BLaER1 (cell line): Measurements from ENCODE around the gene CACNA1H.

ENCODE experiments used
- H3K27ac ChIP-seq: shearing (Covaris generic); formaldehyde crosslinking; 2 replicates; pipeline ENCODE4 v1.8.1; 2022
- H3K27me3 ChIP-seq: shearing (Covaris generic); formaldehyde crosslinking; 2 replicates; pipeline ENCODE4 v1.8.1; 2022
- H3K36me3 ChIP-seq: shearing (Covaris generic); formaldehyde crosslinking; 2 replicates; pipeline ENCODE4 v1.8.1; 2022
- H3K4me1 ChIP-seq: shearing (Covaris generic); formaldehyde crosslinking; 2 replicates; pipeline ENCODE4 v1.8.1; 2022
- H3K4me2 ChIP-seq: shearing (Covaris generic); formaldehyde crosslinking; 2 replicates; pipeline ENCODE4 v1.8.1; 2022
- H3K4me3 ChIP-seq: shearing (Covaris generic); formaldehyde crosslinking; 2 replicates; pipeline ENCODE4 v1.8.1; 2022
- H3K9ac ChIP-seq: shearing (Covaris generic); formaldehyde crosslinking; 2 replicates; pipeline ENCODE4 v1.8.1; 2022
- H3K9me3 ChIP-seq: shearing (Covaris generic); formaldehyde crosslinking; 2 replicates; pipeline ENCODE4 v1.8.1; 2022
- H4K20me1 ChIP-seq: shearing (Covaris generic); formaldehyde crosslinking; 2 replicates; pipeline ENCODE4 v1.8.1; 2022
- Cebpa-rat ChIP-seq: shearing (Covaris generic); IDR thresholded peaks from 2 replicates; pipeline ENCODE4 v1.8.1; 2022

Gene CACNA1H

DNA sequence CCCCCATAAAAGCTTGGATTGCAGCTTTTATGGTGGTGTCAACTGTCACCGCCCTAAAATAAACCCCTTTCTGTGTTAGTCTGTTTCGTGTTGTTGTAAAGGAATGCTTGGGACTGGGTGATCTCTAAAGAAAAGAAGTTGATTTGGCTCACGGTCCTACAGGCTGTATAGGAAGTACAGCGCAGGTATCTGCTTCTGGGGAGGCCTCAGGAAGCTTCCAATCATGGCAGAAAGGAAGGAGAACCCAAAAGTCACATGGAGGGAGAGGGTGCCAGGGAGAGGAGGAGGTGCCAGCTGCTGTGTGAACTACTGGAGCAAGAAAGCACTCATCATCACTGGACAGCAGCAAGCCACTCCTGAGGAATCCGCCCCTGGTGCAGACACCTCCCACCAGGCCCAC is 5.9 kb upstream of the CACNA1H start:
- Histone ChIP-seq H3K9me3 (no peaks in the 10 kb centered on the region), H3K4me3 (no peak overlapping the region), H3K9ac (no peak overlapping the region), H3K27me3 (no peaks in the 10 kb centered on the region), H3K27ac (no peak overlapping the region; the same call in 1 of the 2 replicates), H3K36me3 (no peaks in the 10 kb centered on the region), H3K4me2 (peak overlapping the region; percentile 89), H3K4me1 (peaks cover 86% of the 10 kb centered on the region), H4K20me1 (no peaks in the 10 kb centered on the region)
- no peak for TF ChIP-seq Cebpa-rat

DNA sequence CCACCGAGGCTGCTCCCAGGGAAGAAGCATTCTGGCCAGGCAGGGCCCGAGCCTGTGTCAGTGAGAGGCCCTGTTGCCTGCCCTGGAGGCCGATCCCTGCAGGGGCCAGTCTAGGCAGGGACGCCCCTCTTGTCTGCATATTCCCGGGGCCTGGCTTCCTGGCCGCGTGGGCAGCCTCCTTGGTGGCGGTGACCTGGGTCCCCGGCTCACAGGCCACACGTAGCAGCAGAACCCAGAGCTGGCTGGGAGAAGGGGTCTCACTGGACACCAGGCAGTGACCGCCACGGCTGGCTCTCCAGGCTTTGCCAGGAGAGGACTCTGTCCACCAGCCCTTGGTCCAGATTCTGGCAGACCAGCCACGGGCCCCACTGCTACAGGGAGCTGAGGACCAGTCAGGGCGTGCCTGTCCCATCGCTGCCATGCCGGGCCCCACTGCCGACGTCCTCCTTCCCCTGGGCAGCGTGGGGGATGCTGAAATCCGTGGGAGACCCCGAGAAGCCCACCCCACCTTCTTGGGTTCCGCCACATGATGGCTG is 3.7 kb upstream of the CACNA1H start:
- no peaks in the 10 kb centered on the region for H3K36me3 ChIP-seq
- peaks cover 8% of the 10 kb centered on the region for H3K27me3 ChIP-seq
- H3K4me3 ChIP-seq: no peak overlapping the region
- no peak for TF ChIP-seq Cebpa-rat
- no peaks in the 10 kb centered on the region for H3K9me3 ChIP-seq
- peaks cover 72% of the 10 kb centered on the region for H3K4me1 ChIP-seq
- H3K9ac ChIP-seq: no peak overlapping the region
- peak overlapping the region; percentile 24; the same call in 1 of the 2 replicates for H3K4me2 ChIP-seq
- H4K20me1 ChIP-seq: peaks cover 2% of the 10 kb centered on the region
- H3K27ac ChIP-seq: 0 out of 2 replicates have a peak overlapping the region, but pooled peaks have one; percentile 26

DNA sequence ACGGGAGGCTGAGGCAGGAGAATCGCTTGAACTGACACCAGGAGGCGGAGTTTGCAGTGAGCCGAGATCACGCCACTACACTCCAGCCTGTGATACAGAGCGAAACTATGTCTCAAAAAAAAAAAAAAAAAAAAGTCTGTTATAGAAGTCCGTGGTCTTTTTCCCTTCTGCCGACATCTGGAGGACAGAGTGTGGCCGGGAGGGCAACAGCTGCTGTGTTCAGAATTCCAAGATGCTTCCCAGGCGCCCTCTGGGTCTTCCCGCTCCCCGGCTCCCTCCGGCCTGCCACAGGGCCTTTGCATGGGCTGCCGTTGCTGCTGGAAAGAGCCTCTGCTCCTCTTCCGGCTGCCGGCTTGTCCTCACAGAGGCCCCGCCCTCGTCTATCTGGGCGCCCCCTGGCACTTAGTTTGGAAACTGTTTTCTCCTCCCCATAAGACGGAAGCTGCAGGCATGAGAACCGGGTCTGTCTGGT is 2.4 kb upstream of the CACNA1H start:
- H3K27me3 ChIP-seq: peaks cover 22% of the 10 kb centered on the region
- peaks cover 72% of the 10 kb centered on the region for H3K4me1 ChIP-seq
- H3K27ac ChIP-seq: no peak overlapping the region
- peaks cover 16% of the 10 kb centered on the region for H4K20me1 ChIP-seq
- H3K36me3 ChIP-seq: no peaks in the 10 kb centered on the region
- TF ChIP-seq Cebpa-rat: no peak
- no peaks in the 10 kb centered on the region for H3K9me3 ChIP-seq
- no peak overlapping the region for H3K4me3 ChIP-seq
- H3K4me2 ChIP-seq: peak overlapping the region; percentile 99
- H3K9ac ChIP-seq: no peak overlapping the region; the same call in 1 of the 2 replicates

DNA sequence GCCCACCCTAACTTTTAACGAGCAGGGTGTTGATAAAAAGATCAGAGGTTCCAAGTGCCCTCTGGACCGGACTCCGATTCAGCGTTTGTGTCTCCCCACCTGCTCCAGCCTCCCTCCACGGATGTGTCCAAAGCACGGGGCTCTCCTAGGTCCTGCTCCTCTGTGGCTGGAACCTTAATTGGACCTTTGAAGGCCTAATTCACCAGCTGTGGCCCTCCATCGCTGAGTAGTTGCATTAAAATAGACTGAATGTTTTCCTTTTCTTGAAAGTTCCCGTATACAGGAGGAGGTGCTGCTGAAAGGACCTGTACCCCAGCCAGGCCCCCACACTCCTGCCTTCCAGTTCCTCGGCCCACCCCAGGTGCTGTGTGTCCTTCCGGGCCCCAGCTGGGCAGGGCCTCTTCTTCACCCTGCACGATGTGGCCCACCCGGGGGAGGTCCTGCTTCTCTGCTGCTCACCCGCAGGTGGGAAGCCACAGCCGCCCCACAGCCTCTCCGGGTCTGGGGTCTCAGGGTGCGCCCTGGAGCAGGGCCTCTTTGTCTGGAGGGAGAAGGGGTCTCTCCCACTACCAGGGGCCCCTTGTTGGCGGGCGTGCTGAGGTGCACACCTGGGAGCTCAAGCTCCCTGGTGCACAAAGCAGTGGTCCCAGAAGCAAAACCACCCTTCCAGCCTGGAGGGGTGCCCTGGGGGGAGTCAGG is 1.3 kb upstream of the CACNA1H start:
- Histone ChIP-seq H3K9ac (peak overlapping the region; percentile 72), H3K4me2 (peak overlapping the region; percentile 99), H3K36me3 (no peaks in the 10 kb centered on the region), H3K27me3 (peaks cover 31% of the 10 kb centered on the region), H3K4me1 (peaks cover 72% of the 10 kb centered on the region), H3K4me3 (peak overlapping the region; percentile 62), H3K27ac (peak overlapping the region; percentile 86), H4K20me1 (peaks cover 26% of the 10 kb centered on the region), H3K9me3 (no peaks in the 10 kb centered on the region)
- no peak for TF ChIP-seq Cebpa-rat

GRCh38 chr16:1152123-1152638 is 725 bp upstream of the CACNA1H start:
- H3K9ac ChIP-seq: peak overlapping the region; percentile 72
- H3K36me3 ChIP-seq: no peaks in the 10 kb centered on the region
- H3K9me3 ChIP-seq: no peaks in the 10 kb centered on the region
- peaks cover 72% of the 10 kb centered on the region for H3K4me1 ChIP-seq
- H4K20me1 ChIP-seq: peaks cover 33% of the 10 kb centered on the region
- peak overlapping the region; percentile 99 for H3K4me2 ChIP-seq
- H3K4me3 ChIP-seq: peak overlapping the region; percentile 62
- H3K27me3 ChIP-seq: peaks cover 37% of the 10 kb centered on the region
- H3K27ac ChIP-seq: peak overlapping the region; percentile 86
- TF ChIP-seq Cebpa-rat: no peak

DNA sequence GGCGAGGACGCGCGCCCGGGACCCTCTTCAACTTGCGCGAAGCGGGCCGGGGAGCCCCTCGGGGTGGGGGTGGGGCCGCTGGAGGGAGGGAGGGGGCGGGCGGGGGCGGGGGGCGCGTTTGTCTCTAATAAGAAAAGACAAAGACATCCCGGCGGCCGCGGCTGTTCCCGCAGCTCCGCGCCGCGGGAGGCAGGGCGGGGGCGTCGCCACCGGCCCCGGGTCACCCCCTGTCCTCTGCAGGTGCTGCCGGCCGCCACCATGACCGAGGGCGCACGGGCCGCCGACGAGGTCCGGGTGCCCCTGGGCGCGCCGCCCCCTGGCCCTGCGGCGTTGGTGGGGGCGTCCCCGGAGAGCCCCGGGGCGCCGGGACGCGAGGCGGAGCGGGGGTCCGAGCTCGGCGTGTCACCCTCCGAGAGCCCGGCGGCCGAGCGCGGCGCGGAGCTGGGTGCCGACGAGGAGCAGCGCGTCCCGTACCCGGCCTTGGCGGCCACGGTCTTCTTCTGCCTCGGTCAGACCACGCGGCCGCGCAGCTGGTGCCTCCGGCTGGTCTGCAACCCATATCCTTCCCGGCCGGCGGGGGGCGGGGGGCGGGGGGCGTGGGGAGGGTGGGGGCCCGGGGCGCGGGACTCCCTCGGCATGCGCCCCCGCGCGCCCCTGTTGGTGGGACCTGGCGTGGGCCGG is 714 bp downstream of the CACNA1H start:
- H3K4me1 ChIP-seq: peaks cover 85% of the 10 kb centered on the region
- peak overlapping the region; percentile 73 for H3K4me3 ChIP-seq
- peak overlapping the region; percentile 95 for H3K4me2 ChIP-seq
- peak overlapping the region; percentile 79 for H3K9ac ChIP-seq
- peaks cover 47% of the 10 kb centered on the region for H4K20me1 ChIP-seq
- no peak for TF ChIP-seq Cebpa-rat
- peak overlapping the region; percentile 75 for H3K27ac ChIP-seq
- H3K36me3 ChIP-seq: no peaks in the 10 kb centered on the region
- peaks cover 51% of the 10 kb centered on the region for H3K27me3 ChIP-seq
- no peaks in the 10 kb centered on the region for H3K9me3 ChIP-seq

- Histone ChIP-seq H3K36me3 (no peaks in the 10 kb centered on the region), H3K9me3 (no peaks in the 10 kb centered on the region), H3K27me3 (peaks cover 51% of the 10 kb centered on the region), H3K4me3 (peak overlapping the region; percentile 73), H3K4me2 (peak overlapping the region; percentile 95), H3K27ac (peak overlapping the region; percentile 22; the same call in 1 of the 2 replicates), H3K4me1 (peaks cover 86% of the 10 kb centered on the region), H4K20me1 (peaks cover 55% of the 10 kb centered on the region), H3K9ac (peak overlapping the region; percentile 55; the same call in 1 of the 2 replicates)
- TF ChIP-seq Cebpa-rat: no peak
These were observed 1.5 kb downstream of the CACNA1H start for GRCh38 chr16:1154291-1154886.

- H3K9me3 ChIP-seq: no peaks in the 10 kb centered on the region
- H4K20me1 ChIP-seq: peaks cover 60% of the 10 kb centered on the region
- no peak overlapping the region for H3K27ac ChIP-seq
- H3K36me3 ChIP-seq: no peaks in the 10 kb centered on the region
- TF ChIP-seq Cebpa-rat: no peak
- peak overlapping the region; percentile 73 for H3K4me3 ChIP-seq
- peaks cover 51% of the 10 kb centered on the region for H3K27me3 ChIP-seq
- H3K9ac ChIP-seq: no peak overlapping the region; the same call in 1 of the 2 replicates
- peak overlapping the region; percentile 95 for H3K4me2 ChIP-seq
- H3K4me1 ChIP-seq: peaks cover 86% of the 10 kb centered on the region
These were observed 2.0 kb downstream of the CACNA1H start for GRCh38 chr16:1154887-1155331.

DNA sequence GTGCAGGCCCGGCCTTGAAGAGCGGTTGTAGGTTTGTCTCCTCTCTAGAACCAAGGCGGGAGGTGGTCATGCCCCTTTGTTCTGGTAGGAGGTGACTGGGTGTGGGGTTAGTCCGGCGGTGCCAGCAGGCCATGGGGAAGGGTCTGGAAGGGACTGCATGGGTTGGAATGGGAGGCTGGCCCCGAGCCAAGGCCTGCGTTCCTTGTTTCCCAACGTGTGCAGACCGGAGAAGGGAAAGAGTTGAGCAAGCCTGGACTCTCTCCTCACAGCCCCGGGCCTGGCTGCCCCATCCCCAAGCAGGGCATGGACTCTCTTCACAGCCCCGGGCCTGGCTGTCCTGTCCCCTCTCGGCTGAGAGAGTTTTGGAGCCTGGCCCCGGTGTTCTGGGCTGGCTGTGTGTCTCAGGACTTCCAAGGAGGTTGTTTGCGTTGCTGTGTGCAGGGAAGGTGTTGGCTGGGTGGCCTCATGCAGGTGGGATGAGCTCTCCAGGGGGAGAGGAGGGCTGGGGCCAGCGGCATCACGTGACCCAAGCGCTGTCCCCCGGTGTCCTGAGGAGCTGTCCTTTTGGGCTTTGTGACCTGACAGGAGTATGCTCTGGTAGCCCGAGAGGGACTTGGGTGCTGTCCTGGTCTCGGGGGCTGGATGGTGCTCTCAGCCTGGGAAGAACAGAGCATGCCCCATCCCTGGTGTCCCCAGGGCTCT is 2.6 kb downstream of the CACNA1H start:
- H3K9ac ChIP-seq: no peak overlapping the region
- H3K4me2 ChIP-seq: peak overlapping the region; percentile 95

More for the DNA sequence above, 2.6 kb downstream of the CACNA1H start:
- TF ChIP-seq Cebpa-rat: no peak
- Histone ChIP-seq H3K27me3 (peaks cover 51% of the 10 kb centered on the region), H3K4me1 (peaks cover 84% of the 10 kb centered on the region), H3K36me3 (peaks cover 2% of the 10 kb centered on the region; the same call in 1 of the 2 replicates), H3K27ac (no peak overlapping the region), H3K9me3 (no peaks in the 10 kb centered on the region), H3K4me3 (no peak overlapping the region), H4K20me1 (peaks cover 66% of the 10 kb centered on the region)
